H9 (cell line): ENCODE data around the gene MLLT6. TPM values are rescaled to one million over a fixed set of nuclear protein-coding genes. Genes with fewer than 3 reads are reported as not detected.

Experiments
- DNase-seq: peaks from one replicate; pipeline ENCODE4 v3.0.0-alpha.2; 2017
- H2AFZ ChIP-seq: one replicate; pipeline ENCODE4 v1.6.1; 2013; ENCODE audit warnings: mild to moderate bottlenecking, low read length, control low read depth, moderate library complexity
- H2AK5ac ChIP-seq: 2 replicates; pipeline ENCODE4 v1.6.1; 2013; ENCODE audit warnings: low read length, control low read depth, mixed read lengths; ENCODE audit not compliant: insufficient read length
- H2BK120ac ChIP-seq: one replicate; pipeline ENCODE4 v1.6.1; 2013; ENCODE audit warnings: low read depth, mild to moderate bottlenecking, low read length, control low read depth, inconsistent platforms; ENCODE audit not compliant: poor library complexity, severe bottlenecking
- H2BK12ac ChIP-seq: 2 replicates; pipeline ENCODE4 v1.6.1; 2013; ENCODE audit warnings: low read length, control low read depth, mixed read lengths, low read depth; ENCODE audit not compliant: insufficient read length
- H2BK15ac ChIP-seq: 2 replicates; pipeline ENCODE4 v1.6.1; 2013; ENCODE audit warnings: low read depth, low read length, control low read depth
- H2BK20ac ChIP-seq: one replicate; pipeline ENCODE4 v1.6.1; 2013; ENCODE audit warnings: low read depth, mild to moderate bottlenecking, low read length, control low read depth, inconsistent platforms; ENCODE audit not compliant: poor library complexity, severe bottlenecking
- H2BK5ac ChIP-seq: 2 replicates; pipeline ENCODE4 v1.6.1; 2013; ENCODE audit warnings: low read length, control low read depth, mixed read lengths; ENCODE audit not compliant: insufficient read length
- H3K14ac ChIP-seq: 2 replicates; pipeline ENCODE4 v1.6.1; 2013; ENCODE audit warnings: low read length, control low read depth; ENCODE audit not compliant: insufficient read depth
- H3K18ac ChIP-seq: 2 replicates; pipeline ENCODE4 v1.6.1; 2013; ENCODE audit warnings: low read depth, mild to moderate bottlenecking, mixed read lengths, low read length, control low read depth; ENCODE audit not compliant: insufficient read length
- H3K23ac ChIP-seq: 2 replicates; pipeline ENCODE4 v1.6.1; 2013; ENCODE audit warnings: low read length, control low read depth, mixed read lengths, low read depth; ENCODE audit not compliant: insufficient read length
- H3K23me2 ChIP-seq: 2 replicates; pipeline ENCODE4 v1.6.1; 2013; ENCODE audit warnings: low read depth, mild to moderate bottlenecking, mixed read lengths, low read length, control low read depth; ENCODE audit not compliant: insufficient read length, poor library complexity, severe bottlenecking
- H3K27ac ChIP-seq: 2 replicates; pipeline ENCODE4 v1.5.1; 2013; ENCODE audit warnings: low read length, control low read depth, mixed read lengths, low read depth; ENCODE audit not compliant: insufficient read length
- H3K27me3 ChIP-seq: 2 replicates; pipeline ENCODE4 v1.6.1; 2013; ENCODE audit warnings: low read length, control low read depth, inconsistent platforms; ENCODE audit not compliant: insufficient read depth
- H3K4ac ChIP-seq: 2 replicates; pipeline ENCODE4 v1.6.1; 2013; ENCODE audit warnings: low read depth, mild to moderate bottlenecking, control low read depth, inconsistent platforms, low read length, moderate library complexity
- H3K4me1 ChIP-seq: 2 replicates; pipeline ENCODE4 v1.6.1; 2013; ENCODE audit warnings: low read length, control low read depth, inconsistent platforms; ENCODE audit not compliant: insufficient read depth
- H3K4me2 ChIP-seq: 2 replicates; pipeline ENCODE4 v1.6.1; 2013; ENCODE audit warnings: low read length, control low read depth, mixed read lengths; ENCODE audit not compliant: insufficient read length, insufficient read depth
- H3K56ac ChIP-seq: 2 replicates; pipeline ENCODE4 v1.6.1; 2013; ENCODE audit warnings: low read depth, mild to moderate bottlenecking, mixed read lengths, low read length, control low read depth; ENCODE audit not compliant: insufficient read length
- H3K79me1 ChIP-seq: 2 replicates; pipeline ENCODE4 v1.6.1; 2013; ENCODE audit warnings: low read depth, mild to moderate bottlenecking, moderate library complexity, low read length, control low read depth, inconsistent platforms; ENCODE audit not compliant: insufficient read depth, poor library complexity, severe bottlenecking
- H3K79me2 ChIP-seq: 2 replicates; pipeline ENCODE4 v1.6.1; 2013; ENCODE audit warnings: low read length, control low read depth, inconsistent platforms; ENCODE audit not compliant: insufficient read depth
- H3K9ac ChIP-seq: 2 replicates; pipeline ENCODE4 v1.6.1; 2013; ENCODE audit warnings: low read length, control low read depth, mixed read lengths; ENCODE audit not compliant: insufficient read length; ENCODE audit errors: extremely low read depth
- H3K9me3 ChIP-seq: one replicate; pipeline ENCODE4 v1.6.1; 2013; ENCODE audit warnings: low read depth, low read length, inconsistent platforms; ENCODE audit not compliant: control insufficient read depth
- H3T11ph ChIP-seq: one replicate; pipeline ENCODE4 v1.6.1; 2013; ENCODE audit warnings: mild to moderate bottlenecking, low read length, control low read depth, inconsistent platforms
- H4K20me1 ChIP-seq: one replicate; pipeline ENCODE4 v1.6.1; 2013; ENCODE audit not compliant: control insufficient read depth, insufficient read length, insufficient read depth
- H4K5ac ChIP-seq: 2 replicates; pipeline ENCODE4 v1.6.1; 2013; ENCODE audit warnings: low read depth, mild to moderate bottlenecking, mixed read lengths, low read length, control low read depth; ENCODE audit not compliant: insufficient read length
- H4K8ac ChIP-seq: replicated peaks from 2 replicates; pipeline ENCODE4 v1.6.1; 2013; ENCODE audit warnings: low read length, control low read depth, mixed read lengths, low read depth; ENCODE audit not compliant: insufficient read length
- H4K91ac ChIP-seq: 2 replicates; pipeline ENCODE4 v1.6.1; 2013; ENCODE audit warnings: low read depth, mild to moderate bottlenecking, moderate library complexity, mixed read lengths, low read length, control low read depth; ENCODE audit not compliant: insufficient read length
- H3K27ac Mint-ChIP-seq, 3 experiments: 2 replicates in 2 of 3; 3 replicates in 1 of 3; pipeline ENCODE4 v1.8.0; 2020 to 2021; ENCODE audit warnings: mixed read lengths in 3 of 3, mild to moderate bottlenecking in 1 of 3, moderate library complexity in 1 of 3
- H3K27me3 Mint-ChIP-seq: 2 replicates; pipeline ENCODE4 v1.8.0; 2021; ENCODE audit warnings: low read depth, mild to moderate bottlenecking, moderate library complexity, mixed read lengths
- H3K36me3 Mint-ChIP-seq, 3 experiments: 2 replicates in 2 of 3; 3 replicates in 1 of 3; pipeline ENCODE4 v1.8.0; 2020 to 2021; ENCODE audit warnings: low read depth in 3 of 3, mixed read lengths in 3 of 3; ENCODE audit not compliant: insufficient read depth in 1 of 3
- H3K4me1 Mint-ChIP-seq, 2 experiments: 2 replicates each; pipeline ENCODE4 v1.8.0; 2020; ENCODE audit warnings: mixed read lengths in 2 of 2
- H3K4me3 Mint-ChIP-seq, 2 experiments: 2 replicates in 1 of 2; 3 replicates in 1 of 2; pipeline ENCODE4 v1.8.0; 2020 to 2021; ENCODE audit warnings: mild to moderate bottlenecking in 2 of 2, mixed read lengths in 2 of 2, moderate library complexity in 1 of 2
- H3K9me3 Mint-ChIP-seq, 2 experiments: 2 replicates in 1 of 2; 3 replicates in 1 of 2; pipeline ENCODE4 v1.8.0; 2020; ENCODE audit warnings: mild to moderate bottlenecking in 2 of 2, mixed read lengths in 2 of 2, moderate library complexity in 1 of 2
- WGBS: extraction: QIAGEN DNeasy Blood & Tissue Kit; methylation state at CpG from one replicate; pipeline ENCODE4 v1.1.7; 2013; ENCODE audit warnings: missing lambda C conversion rate, low lambda C conversion rate, mixed read lengths; ENCODE audit not compliant: insufficient read length; ENCODE audit errors: extremely low coverage; 5-methylcytosine and 5-hydroxymethylcytosine counted together
- total RNA-seq: library from RNA; stranded (reverse); gene quantifications from 2 replicates; pipeline ENCODE4 v1.2.1, GENCODE V29; 2021
- TF ChIP-seq, protein P1 (sequence below): fragments of 200-600 bp; sonication (generic); conservative IDR thresholded peaks from 3 replicates; pipeline ENCODE4 v1.8.0; 2021; ENCODE audit warnings: antibody characterized with exemption, mild to moderate bottlenecking

The MLLT6 gene
- total RNA-seq, 1 experiment from 2014 or later: 26.4 TPM

DNA sequence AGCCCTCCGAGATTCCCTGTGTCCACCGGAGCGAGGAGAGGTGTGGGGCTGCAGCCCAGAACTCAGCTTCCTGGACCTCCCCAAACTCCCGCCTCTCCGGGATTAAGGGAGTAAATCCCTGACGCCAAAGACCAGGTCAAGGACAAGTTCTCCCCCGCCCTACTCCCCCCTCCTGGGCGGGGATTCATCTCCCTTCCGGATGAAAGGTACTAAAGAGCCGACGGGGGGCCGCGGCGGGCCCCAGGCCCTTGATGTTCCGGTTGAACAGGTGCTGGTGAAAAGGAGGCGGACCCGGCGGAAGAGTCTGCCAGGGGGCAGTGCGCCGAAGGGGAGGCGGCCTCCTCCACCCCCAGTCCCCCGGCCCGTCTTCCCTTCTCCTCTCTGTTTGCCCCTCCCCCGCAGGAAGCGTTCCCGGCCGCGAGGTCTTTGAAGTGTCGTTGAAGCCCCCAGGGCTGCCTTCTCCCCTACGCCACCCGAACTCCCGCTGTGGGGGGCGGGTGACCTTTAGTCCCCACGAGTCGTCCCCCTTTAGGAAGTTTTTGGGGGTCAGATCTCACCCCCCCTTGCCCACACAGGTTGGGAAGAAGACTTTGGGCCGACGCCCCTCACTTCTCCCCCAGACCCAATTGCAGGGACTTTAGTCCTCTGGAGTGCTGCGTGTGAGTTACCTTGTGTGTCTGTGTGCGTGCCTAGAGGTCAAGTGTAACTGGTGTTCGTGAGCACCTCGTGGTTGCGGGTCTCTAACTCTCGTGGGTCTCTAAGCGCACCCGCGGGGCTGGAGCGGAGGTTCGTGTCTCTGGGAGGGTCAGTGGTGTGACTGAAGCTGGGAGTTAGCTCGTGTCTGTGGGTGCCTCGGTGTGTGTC, 1.1 kb upstream of the MLLT6 start:
- no peak overlapping the region for H2BK5ac ChIP-seq
- H3K4ac ChIP-seq: no peak overlapping the region
- no peak overlapping the region for H2BK120ac ChIP-seq
- DNase-seq: peak; percentile 100
- peak overlapping the region; percentile 22 for H3K18ac ChIP-seq
- Mint-ChIP-seq H3K4me3 (peak overlapping the region; percentile 64 to 82), H3K4me1 (peaks cover 46 to 55% of the 10 kb centered on the region in 2 experiments), H3K27me3 (peaks cover 91% of the 10 kb centered on the region), H3K36me3 (no peaks in the 10 kb centered on the region; a peak in 2 of 7 replicates), H3K9me3 (peaks cover 0 to 3% of the 10 kb centered on the region in 2 experiments; a peak in 3 of 5 replicates), H3K27ac (peak overlapping the region; percentile 28 to 82 (median 72); a peak in 3 of 7 replicates)
- no peak overlapping the region for H4K8ac ChIP-seq
- WGBS: no CpG with 5 or more reads among the region's 50 CpGs
- H2AFZ ChIP-seq: no peak overlapping the region
- peak overlapping the region; percentile 63 for H3K4me2 ChIP-seq
- H3K79me2 ChIP-seq: no peaks in the 10 kb centered on the region
- no peak overlapping the region for H2BK15ac ChIP-seq
- no peak overlapping the region for H3T11ph ChIP-seq
- H2BK20ac ChIP-seq: no peak overlapping the region
- H3K79me1 ChIP-seq: no peaks in the 10 kb centered on the region
- no peak overlapping the region for H2BK12ac ChIP-seq
- no peaks in the 10 kb centered on the region for H3K9me3 ChIP-seq
- H4K5ac ChIP-seq: no peak overlapping the region
- H4K20me1 ChIP-seq: no peaks in the 10 kb centered on the region
- H3K23me2 ChIP-seq: peaks cover 25% of the 10 kb centered on the region
- H4K91ac ChIP-seq: no peak overlapping the region
- H3K23ac ChIP-seq: no peak overlapping the region
- H3K4me1 ChIP-seq: peaks cover 5% of the 10 kb centered on the region; the same call in 1 of the 2 replicates
- no peak overlapping the region for H3K9ac ChIP-seq
- TF ChIP-seq, protein P1, sequence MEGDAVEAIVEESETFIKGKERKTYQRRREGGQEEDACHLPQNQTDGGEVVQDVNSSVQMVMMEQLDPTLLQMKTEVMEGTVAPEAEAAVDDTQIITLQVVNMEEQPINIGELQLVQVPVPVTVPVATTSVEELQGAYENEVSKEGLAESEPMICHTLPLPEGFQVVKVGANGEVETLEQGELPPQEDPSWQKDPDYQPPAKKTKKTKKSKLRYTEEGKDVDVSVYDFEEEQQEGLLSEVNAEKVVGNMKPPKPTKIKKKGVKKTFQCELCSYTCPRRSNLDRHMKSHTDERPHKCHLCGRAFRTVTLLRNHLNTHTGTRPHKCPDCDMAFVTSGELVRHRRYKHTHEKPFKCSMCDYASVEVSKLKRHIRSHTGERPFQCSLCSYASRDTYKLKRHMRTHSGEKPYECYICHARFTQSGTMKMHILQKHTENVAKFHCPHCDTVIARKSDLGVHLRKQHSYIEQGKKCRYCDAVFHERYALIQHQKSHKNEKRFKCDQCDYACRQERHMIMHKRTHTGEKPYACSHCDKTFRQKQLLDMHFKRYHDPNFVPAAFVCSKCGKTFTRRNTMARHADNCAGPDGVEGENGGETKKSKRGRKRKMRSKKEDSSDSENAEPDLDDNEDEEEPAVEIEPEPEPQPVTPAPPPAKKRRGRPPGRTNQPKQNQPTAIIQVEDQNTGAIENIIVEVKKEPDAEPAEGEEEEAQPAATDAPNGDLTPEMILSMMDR: no peak
- H3K27me3 ChIP-seq: peaks cover 64% of the 10 kb centered on the region
- no peak overlapping the region for H3K27ac ChIP-seq
- no peak overlapping the region; the same call in 1 of the 2 replicates for H3K14ac ChIP-seq
- no peak overlapping the region for H3K56ac ChIP-seq
- no peak overlapping the region for H2AK5ac ChIP-seq
